Transverse colon (tissue), 4 donors: ENCODE data around the gene RNF14. TPM values are rescaled to one million over a fixed set of nuclear protein-coding genes. Genes with fewer than 3 reads are reported as not detected.

ENCODE experiments used
- DNase-seq: peaks from one replicate; pipeline ENCODE4 v3.0.0-alpha.2; 2019
- H3K27ac ChIP-seq, 4 donors: fragments of 200-600 bp; sonication (generic); 2 replicates each; pipeline ENCODE4 v1.5.1; 2016 to 2018; ENCODE audit warnings: inconsistent platforms in 4 of 4
- H3K27me3 ChIP-seq: fragments of 200-600 bp; sonication (generic); 2 replicates; pipeline ENCODE4 v1.5.1; 2017; ENCODE audit warnings: inconsistent platforms
- H3K36me3 ChIP-seq, 4 donors: fragments of 200-600 bp; sonication (generic); 2 replicates each; pipeline ENCODE4 v1.5.1; 2017 to 2019; ENCODE audit warnings: inconsistent platforms in 4 of 4
- H3K4me1 ChIP-seq, 4 donors: fragments of 200-600 bp; sonication (generic); 2 replicates each; pipeline ENCODE4 v1.5.1; 2017 to 2020; ENCODE audit warnings: inconsistent platforms in 4 of 4
- H3K4me3 ChIP-seq, 4 donors: fragments of 200-600 bp; sonication (generic); 1 replicate in 1 of 4; 2 replicates in 3 of 4; pipeline versions ENCODE4 v1.5.1 to v1.6.1; 2017 to 2019; ENCODE audit warnings: inconsistent platforms in 4 of 4
- H3K9me3 ChIP-seq, 2 donors: fragments of 200-600 bp; sonication (generic); 2 replicates each; pipeline ENCODE4 v1.5.1; 2017 to 2019; ENCODE audit warnings: inconsistent platforms in 2 of 2
- EP300 ChIP-seq: sonication (generic); formaldehyde crosslinking; IDR thresholded peaks from one replicate; pipeline ENCODE4 v1.6.1; 2017; ENCODE audit warnings: antibody characterized with exemption, low read depth
- POLR2A ChIP-seq: fragments of 450-650 bp; IDR thresholded peaks from one replicate; pipeline ENCODE4 v1.6.1; 2016; ENCODE audit warnings: antibody characterized with exemption, mild to moderate bottlenecking, moderate library complexity
- POLR2AphosphoS5 ChIP-seq, 3 donors: sonication (generic); formaldehyde crosslinking; IDR thresholded peaks; one replicate each; pipeline ENCODE4 v1.6.1; 2016; ENCODE audit warnings: antibody characterized with exemption in 3 of 3
- WGBS, 2 donors: methylation state at CpG; one replicate each; pipeline ENCODE4 v1.1.5; 2018; ENCODE audit warnings: low coverage in 1 of 2; 5-methylcytosine and 5-hydroxymethylcytosine counted together
- in situ Hi-C, 4 donors: fragments of 200-750 bp; cut with MboI; loops; one replicate each; pipeline versions ENCODE4 v1.15.0 to v1.15.1; 2017; ENCODE audit warnings: low sequenced_read_pairs in 3 of 4, low pct_ligation_motif_present in 1 of 4, low pct_unique_long_range_greater_than_20kb in 1 of 4
- intact Hi-C: fragments of 100-400 bp; cut with DNase I; formaldehyde crosslinking; loops from one replicate; pipeline ENCODE4 v1.15.1; 2023; ENCODE audit warnings: low total_unique reads
- total RNA-seq, 4 donors: library from RNA; depleted of rRNA; stranded (reverse); fragments of >200 nt; gene quantifications; one replicate each; pipeline ENCODE4 v1.1.0, GENCODE V29; 2016
- TF ChIP-seq, protein P1 (sequence below), 5 experiments: fragments of 200-600 bp in 3 of 5; fragments of 450-650 bp in 2 of 5; sonication (generic) in 3 of 5; IDR thresholded peaks; 1 replicate in 2 of 5; 2 replicates in 3 of 5; pipeline ENCODE4 v1.5.1; 2016 to 2017; ENCODE audit warnings: antibody characterized with exemption in 5 of 5, inconsistent platforms in 3 of 5, mild to moderate bottlenecking in 2 of 5, moderate library complexity in 1 of 5

The RNF14 gene
- total RNA-seq, 4 donors from 2014 or later: 15.3 to 66.7 (median 57.1) TPM

DNA sequence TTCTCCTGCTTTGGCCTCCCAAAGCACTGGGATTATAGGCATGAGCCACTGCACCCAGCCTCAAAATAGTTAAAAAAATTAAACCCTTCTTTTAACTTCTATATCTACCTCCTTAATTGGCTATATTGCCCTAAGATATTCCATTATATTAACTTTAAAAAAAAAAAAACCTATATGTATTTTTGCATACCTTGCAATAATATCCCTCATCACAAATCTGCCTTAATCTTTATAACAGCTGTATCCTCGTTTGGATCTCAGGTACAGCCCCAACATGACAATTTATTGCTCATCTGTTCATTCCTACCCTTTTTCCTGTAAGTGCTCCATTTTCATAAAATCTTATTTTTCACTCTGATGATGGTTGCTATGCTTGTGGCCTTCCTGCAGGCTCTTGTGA is 31.3 kb downstream of the RNF14 start:
- Histone ChIP-seq H3K4me3 (no peak overlapping the region), H3K4me1 (no peaks in the 10 kb centered on the region), H3K9me3 (no peaks in the 10 kb centered on the region), H3K27ac (no peak overlapping the region), H3K27me3 (no peaks in the 10 kb centered on the region), H3K36me3 (peaks cover 0 to 17% (median 9%) of the 10 kb centered on the region in 4 donors)
- intact Hi-C loops (no loop called here), in situ Hi-C loops (loop anchor here in 2 of 4 donors (10.0 to 25.0 kb wide), 2 partner anchors 145 to 337 kb away; partner anchors contain the start of gene SPRY4 (in 1 of the 2))
- DNase-seq: no peak
- TF ChIP-seq, protein P1, sequence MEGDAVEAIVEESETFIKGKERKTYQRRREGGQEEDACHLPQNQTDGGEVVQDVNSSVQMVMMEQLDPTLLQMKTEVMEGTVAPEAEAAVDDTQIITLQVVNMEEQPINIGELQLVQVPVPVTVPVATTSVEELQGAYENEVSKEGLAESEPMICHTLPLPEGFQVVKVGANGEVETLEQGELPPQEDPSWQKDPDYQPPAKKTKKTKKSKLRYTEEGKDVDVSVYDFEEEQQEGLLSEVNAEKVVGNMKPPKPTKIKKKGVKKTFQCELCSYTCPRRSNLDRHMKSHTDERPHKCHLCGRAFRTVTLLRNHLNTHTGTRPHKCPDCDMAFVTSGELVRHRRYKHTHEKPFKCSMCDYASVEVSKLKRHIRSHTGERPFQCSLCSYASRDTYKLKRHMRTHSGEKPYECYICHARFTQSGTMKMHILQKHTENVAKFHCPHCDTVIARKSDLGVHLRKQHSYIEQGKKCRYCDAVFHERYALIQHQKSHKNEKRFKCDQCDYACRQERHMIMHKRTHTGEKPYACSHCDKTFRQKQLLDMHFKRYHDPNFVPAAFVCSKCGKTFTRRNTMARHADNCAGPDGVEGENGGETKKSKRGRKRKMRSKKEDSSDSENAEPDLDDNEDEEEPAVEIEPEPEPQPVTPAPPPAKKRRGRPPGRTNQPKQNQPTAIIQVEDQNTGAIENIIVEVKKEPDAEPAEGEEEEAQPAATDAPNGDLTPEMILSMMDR (IDR thresholded peaks at IDR 0.05): no peak
- no peak for TF ChIP-seq POLR2A
- no peak for TF ChIP-seq EP300
- no peak for TF ChIP-seq POLR2AphosphoS5 (IDR thresholded peaks at IDR 0.05)
- 20 to 38% methylated on average over 1 of the region's 1 CpG for WGBS, 2 donors

- TF ChIP-seq, protein P1 (IDR thresholded peaks at IDR 0.05): no peak
- TF ChIP-seq POLR2A: no peak
- no peak for TF ChIP-seq EP300
- TF ChIP-seq POLR2AphosphoS5 (IDR thresholded peaks at IDR 0.05): no peak
- H3K27ac ChIP-seq: no peak overlapping the region
- in situ Hi-C loops: loop anchor here in 2 of 4 donors (10.0 to 25.0 kb wide), 2 partner anchors 144 to 336 kb away; partner anchors contain the start of gene SPRY4 (in 1 of the 2)
- peaks cover 0 to 17% (median 9%) of the 10 kb centered on the region in 4 donors for H3K36me3 ChIP-seq
- no peak overlapping the region for H3K4me3 ChIP-seq
- no peaks in the 10 kb centered on the region for H3K4me1 ChIP-seq
- H3K9me3 ChIP-seq: no peaks in the 10 kb centered on the region
- intact Hi-C loops: no loop called here
- no peaks in the 10 kb centered on the region for H3K27me3 ChIP-seq
- 80% methylated on average over 2 to 6 of the region's 6 CpGs for WGBS, 2 donors
- DNase-seq: no peak
These were observed 32.0 kb downstream of the RNF14 start for GRCh38 chr5:142000704-142001484.

- no peaks in the 10 kb centered on the region for H3K9me3 ChIP-seq
- H3K27me3 ChIP-seq: no peaks in the 10 kb centered on the region
- WGBS, 2 donors: 47% methylated on average over 2 of the region's 2 CpGs; no CpG with 5 or more reads in 1 of the 2 donors
- H3K27ac ChIP-seq: no peak overlapping the region
- no peak overlapping the region for H3K4me3 ChIP-seq
- intact Hi-C loops: no loop called here
- in situ Hi-C loops: loop anchor here in 2 of 4 donors (10.0 to 25.0 kb wide), 2 partner anchors 141 to 334 kb away; partner anchors contain the start of gene SPRY4 (in 1 of the 2)
- DNase-seq: no peak
- H3K4me1 ChIP-seq: no peaks in the 10 kb centered on the region
- H3K36me3 ChIP-seq: peaks cover 0 to 17% (median 9%) of the 10 kb centered on the region in 4 donors
- TF ChIP-seq EP300 (no peak), POLR2AphosphoS5 (IDR thresholded peaks at IDR 0.05) (no peak), POLR2A (no peak)
- TF ChIP-seq, protein P1 (IDR thresholded peaks at IDR 0.05): no peak
These were observed 34.4 kb downstream of the RNF14 start for GRCh38 chr5:142003266-142003800.
